Activated CD4-positive, CD25-positive, alpha-beta regulatory T cell treated with anti-CD3 and anti-CD28 coated beads, Interleukin-2, amount 50 U/mL, for 24 hours (primary cell): ENCODE measurements around the gene SHROOM4.

Source experiments
- ATAC-seq, 2 donors: fragments of 150-1000 bp; cut with Tn5 transposase; one replicate each; pipeline ENCODE4 v1.10.0; 2021; ENCODE audit warnings: mild to moderate bottlenecking in 1 of 2, moderate library complexity in 1 of 2

The SHROOM4 gene, protein sequence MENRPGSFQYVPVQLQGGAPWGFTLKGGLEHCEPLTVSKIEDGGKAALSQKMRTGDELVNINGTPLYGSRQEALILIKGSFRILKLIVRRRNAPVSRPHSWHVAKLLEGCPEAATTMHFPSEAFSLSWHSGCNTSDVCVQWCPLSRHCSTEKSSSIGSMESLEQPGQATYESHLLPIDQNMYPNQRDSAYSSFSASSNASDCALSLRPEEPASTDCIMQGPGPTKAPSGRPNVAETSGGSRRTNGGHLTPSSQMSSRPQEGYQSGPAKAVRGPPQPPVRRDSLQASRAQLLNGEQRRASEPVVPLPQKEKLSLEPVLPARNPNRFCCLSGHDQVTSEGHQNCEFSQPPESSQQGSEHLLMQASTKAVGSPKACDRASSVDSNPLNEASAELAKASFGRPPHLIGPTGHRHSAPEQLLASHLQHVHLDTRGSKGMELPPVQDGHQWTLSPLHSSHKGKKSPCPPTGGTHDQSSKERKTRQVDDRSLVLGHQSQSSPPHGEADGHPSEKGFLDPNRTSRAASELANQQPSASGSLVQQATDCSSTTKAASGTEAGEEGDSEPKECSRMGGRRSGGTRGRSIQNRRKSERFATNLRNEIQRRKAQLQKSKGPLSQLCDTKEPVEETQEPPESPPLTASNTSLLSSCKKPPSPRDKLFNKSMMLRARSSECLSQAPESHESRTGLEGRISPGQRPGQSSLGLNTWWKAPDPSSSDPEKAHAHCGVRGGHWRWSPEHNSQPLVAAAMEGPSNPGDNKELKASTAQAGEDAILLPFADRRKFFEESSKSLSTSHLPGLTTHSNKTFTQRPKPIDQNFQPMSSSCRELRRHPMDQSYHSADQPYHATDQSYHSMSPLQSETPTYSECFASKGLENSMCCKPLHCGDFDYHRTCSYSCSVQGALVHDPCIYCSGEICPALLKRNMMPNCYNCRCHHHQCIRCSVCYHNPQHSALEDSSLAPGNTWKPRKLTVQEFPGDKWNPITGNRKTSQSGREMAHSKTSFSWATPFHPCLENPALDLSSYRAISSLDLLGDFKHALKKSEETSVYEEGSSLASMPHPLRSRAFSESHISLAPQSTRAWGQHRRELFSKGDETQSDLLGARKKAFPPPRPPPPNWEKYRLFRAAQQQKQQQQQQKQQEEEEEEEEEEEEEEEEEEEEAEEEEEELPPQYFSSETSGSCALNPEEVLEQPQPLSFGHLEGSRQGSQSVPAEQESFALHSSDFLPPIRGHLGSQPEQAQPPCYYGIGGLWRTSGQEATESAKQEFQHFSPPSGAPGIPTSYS (N-terminal part only)

DNA sequence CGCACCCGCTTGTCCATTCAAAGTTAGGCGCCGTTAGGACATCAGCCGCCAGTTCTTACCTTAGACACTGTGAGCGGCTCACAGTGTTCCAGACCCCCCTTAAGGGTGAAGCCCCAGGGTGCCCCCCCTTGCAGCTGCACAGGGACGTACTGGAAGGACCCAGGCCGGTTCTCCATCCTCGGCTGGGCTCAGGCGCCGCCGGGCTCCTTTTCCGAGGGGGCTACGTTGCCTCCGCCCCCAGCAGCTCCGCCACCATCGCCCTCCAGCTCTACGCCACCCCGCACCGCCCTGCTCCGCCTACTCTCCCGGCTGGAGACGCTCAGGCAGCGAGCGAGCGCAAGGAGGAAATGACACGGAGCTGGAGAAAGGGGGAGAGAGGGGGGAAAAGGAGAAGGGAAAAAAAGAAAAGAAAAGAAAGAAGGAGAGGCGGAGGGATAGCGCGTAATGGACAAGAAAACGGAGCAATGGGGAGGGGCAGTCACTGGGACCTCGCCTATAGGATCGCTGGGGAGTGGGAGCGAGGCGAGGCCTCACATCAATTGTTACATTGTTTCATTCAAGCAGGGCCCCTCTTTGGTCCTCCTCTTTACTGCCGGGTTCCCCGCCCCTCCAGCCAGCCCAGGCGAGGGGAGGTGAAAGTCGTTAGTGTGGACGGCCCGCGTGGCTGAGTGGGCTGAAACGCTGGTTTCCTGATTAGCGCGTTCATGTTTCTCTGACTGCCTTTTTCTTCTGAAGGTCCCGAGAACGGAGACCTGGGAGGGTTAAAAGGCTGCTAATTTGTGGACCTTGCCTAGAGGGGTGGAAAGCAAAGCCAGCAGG, at the start of gene SHROOM4:
TSS of gene SHROOM4 (minus strand) at position 352 of the 819 bp plus-strand sequence. CDS start at position 176, 176 bp downstream.
- ATAC-seq = no peak

GRCh38 chrX:50863471-50863870, 49.5 kb upstream of the SHROOM4 start:
- no peak for ATAC-seq

DNA sequence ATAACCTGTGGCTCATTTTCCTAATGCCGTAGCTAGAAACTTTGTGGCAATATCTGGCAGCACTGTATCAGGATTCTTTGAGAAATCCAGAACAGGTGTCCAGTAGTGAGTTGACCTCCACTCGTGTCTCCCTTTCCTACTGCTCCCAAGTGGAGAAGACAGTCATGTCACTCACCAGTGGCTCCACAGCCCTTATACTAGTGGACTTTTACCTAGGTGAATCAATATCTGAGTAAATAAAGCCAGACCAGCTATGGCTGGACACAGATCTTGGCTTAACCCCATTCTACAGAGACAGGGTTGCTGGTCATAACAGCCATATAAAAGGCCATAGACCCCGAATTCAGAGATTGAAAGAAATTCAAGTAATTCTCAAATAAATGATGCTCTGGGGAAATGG, 46.5 kb upstream of the SHROOM4 start:
- no peak for ATAC-seq

- ATAC-seq = no peak
Observed at GRCh38 chrX:50858548-50858947, 44.6 kb upstream of the SHROOM4 start.

DNA sequence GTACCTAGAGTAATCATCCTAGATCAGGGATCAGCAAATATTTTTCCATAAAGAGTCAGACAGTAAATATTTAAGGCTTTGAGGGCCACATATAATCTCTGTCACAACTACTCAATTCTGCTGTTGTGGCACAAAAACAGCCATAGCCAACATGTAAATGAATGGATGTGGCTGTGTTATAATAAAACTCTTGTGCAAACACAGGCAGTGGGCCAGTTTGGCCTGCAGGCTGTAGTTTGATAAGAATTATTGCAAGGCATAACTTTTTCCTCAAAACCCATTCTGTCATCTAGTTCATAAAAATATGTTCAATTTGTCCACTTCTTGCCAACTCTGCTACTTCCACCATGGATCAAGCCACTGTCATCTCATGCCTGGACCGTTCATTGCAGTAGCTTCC, 39.4 kb upstream of the SHROOM4 start:
- ATAC-seq = no peak

GRCh38 chrX:50852524-50852923, 38.5 kb upstream of the SHROOM4 start:
- ATAC-seq = no peak

DNA sequence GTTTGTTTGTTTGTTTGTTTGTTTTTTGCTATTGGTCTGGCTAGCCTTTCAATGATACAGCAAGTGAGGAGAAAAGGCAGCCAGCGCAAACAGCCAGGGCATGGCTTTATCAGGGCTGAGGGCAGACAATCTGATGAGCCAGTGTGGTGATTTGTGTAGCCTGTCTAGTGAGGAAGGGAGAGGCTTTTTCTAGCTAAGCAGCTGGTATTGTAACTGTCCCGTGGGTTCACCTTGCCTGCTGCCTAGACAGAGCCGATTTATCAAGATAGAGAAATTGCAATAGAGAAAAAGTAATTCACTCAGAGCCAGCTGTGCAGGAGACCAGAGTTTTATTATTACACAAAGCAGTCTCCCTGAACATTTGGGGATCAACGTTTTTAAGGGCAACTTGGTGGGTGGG, 28.2 kb upstream of the SHROOM4 start:
- ATAC-seq = no peak

DNA sequence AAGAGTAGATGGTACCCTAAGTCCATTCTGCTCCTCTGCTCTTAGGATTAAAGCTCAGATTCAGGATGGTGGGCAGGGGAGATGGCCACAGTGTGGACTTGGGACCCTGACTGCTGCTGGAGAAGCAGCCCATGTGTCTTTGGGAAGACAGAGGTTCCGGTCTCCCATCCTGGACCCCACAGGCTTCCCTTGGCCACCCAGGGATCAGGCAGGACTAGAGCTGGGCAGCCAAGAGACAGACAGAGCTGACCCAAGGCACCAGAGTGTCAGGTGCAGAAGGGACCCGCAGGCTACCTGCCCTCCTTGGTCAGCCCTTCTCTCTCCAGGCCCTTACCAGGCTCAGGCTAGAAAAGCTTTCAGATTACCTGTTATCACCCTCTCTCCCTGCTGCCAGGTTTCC, 25.7 kb upstream of the SHROOM4 start:
- no peak for ATAC-seq

DNA sequence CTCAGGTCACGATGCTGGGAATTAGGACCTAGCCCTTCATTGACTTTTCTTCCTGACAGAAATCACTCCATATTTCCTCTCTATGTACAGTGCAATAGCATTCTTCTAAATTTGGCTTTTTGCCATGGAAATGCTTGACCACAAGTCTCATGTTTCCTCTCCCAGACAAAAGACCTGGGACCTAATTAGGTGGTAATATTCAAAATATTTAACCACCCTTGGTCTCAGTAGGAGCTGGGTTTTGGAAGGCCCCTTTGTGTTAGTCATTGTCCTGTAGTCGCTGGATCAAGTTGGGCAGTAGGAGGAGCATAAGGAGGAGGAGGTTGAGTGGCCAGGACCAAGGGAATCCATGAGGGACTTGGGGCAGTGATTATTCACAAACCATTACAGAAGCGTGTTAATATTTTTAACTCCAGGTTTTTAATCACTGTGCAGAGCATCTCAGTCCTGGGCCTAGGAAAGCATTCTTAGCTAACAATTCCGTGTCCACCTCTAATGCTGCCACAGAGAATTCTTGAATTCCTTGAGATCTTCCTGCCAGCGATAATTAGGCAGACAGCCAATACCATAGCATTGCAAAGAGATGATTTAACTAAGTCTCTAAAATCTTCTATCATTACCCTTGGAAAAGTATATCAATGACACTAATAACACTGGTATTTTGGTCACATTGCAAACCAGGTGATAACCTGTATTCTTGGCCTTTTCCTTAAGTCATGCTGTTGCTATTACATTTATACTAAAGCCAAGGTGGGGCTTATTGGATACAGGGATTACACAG, 25.0 kb upstream of the SHROOM4 start:
- ATAC-seq = no peak

GRCh38 chrX:50827996-50828395, 14.0 kb upstream of the SHROOM4 start:
- ATAC-seq = no peak

GRCh38 chrX:50825825-50826224, 11.8 kb upstream of the SHROOM4 start:
- ATAC-seq = no peak

GRCh38 chrX:50818986-50819385, 5.0 kb upstream of the SHROOM4 start:
- ATAC-seq = no peak

- no peak for ATAC-seq
Observed at GRCh38 chrX:50815120-50815519, 1.1 kb upstream of the SHROOM4 start.

DNA sequence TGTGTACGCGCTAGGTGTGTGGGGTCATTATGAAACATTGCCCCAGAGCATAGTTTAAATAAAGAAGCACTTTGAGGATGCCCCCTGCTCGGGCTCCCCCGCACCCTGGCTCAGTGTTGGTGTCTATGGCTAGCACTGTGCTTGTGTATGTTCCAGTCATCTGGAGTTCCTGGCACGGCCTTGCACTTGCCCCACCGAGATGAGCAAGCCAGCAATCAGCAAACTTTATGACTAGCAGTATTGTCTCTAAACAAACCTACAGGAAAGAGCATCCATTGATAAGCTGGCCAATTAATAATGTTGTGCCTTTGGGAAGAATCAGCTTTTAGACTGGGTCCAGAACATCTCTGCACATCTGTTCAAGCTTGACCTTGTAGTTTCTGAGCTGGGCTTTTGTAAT, 707 bp upstream of the SHROOM4 start:
- ATAC-seq = no peak

DNA sequence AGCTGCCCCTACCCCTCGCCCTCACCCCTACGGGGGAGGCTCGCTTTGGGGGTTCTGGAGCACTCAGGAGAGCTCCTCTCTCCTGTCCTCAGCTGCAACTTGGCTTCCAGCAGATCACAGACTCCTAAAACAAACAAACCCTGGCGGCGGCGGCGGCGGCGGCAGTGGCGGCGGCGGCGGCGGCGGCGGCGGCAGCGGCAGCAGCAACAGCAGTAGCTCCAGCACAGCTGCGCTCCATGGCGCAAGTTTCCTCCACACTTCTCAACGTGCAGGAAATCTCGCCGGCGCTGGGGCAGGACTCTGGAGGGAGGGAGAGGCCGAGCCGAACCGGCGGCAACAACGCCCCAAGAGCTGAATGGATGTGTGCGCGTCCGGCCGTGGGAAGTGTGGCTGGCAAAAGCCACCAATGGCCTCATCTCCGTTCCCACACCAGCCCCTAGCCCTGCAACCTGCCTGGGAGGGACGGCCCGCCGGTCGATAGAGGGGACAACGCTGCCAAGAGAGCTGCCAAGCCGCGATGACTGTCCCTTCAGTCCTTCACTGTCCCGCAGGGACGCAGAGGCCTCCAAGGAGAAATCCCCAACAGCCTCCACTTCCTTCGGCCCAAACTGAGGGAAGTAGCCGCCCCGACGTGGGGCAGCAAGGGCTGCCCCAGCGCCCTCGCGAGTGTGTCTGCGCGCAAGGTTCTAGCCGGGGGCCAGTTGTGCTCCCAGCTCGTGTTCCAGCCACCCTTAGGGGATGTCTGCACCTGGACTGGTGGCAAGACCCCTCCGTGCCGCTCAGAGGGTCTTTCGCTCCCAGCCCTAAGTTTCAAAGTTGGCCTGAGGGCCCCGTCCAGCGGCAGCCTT, 775 bp downstream of the SHROOM4 start:
- no peak for ATAC-seq

GRCh38 chrX:50805276-50805675, 8.7 kb downstream of the SHROOM4 start:
- ATAC-seq = no peak

GRCh38 chrX:50801135-50801534, 12.9 kb downstream of the SHROOM4 start:
- ATAC-seq = no peak

GRCh38 chrX:50799531-50799961, 14.4 kb downstream of the SHROOM4 start:
- no peak for ATAC-seq

DNA sequence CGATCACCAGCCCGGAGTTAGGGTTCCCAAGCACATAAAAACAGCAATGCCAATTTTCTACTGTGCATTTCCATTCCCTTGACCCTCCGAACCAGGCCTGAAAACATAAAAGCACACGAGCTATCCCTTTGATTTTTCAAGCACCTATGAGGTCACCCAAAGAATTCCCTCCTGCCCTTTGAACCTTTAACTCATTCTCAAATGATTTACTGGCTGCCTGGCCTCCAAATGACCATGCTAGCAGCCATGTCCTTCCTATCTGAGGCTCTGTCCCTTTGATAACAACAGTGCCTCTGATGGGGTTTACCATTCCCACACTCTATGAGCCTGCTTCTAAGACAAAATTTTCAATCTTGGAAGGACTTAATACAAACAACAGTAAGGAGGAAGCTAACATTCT, 15.2 kb downstream of the SHROOM4 start:
- no peak for ATAC-seq

GRCh38 chrX:50787099-50787498, 26.9 kb downstream of the SHROOM4 start:
- ATAC-seq = no peak
